C4-2B (cell line): ENCODE measurements around the gene NBDY.

Experiments
- H3K27ac ChIP-seq: fragments of 450-650 bp; 2 replicates; pipeline ENCODE4 v1.5.1; 2017
- CTCF ChIP-seq: fragments of 450-650 bp; conservative IDR thresholded peaks from 2 replicates; pipeline ENCODE4 v1.5.1; 2017; ENCODE audit warnings: mild to moderate bottlenecking
- ZFX ChIP-seq: fragments of 450-650 bp; IDR thresholded peaks from 2 replicates; pipeline ENCODE4 v1.6.1; 2017

Gene NBDY

GRCh38 chrX:56782352-56782751 is 53.3 kb downstream of the NBDY start:
- H3K27ac ChIP-seq = no peak overlapping the region
- TF ChIP-seq ZFX (no peak), CTCF (no peak)

GRCh38 chrX:56782791-56783449 is 53.9 kb downstream of the NBDY start:
- H3K27ac ChIP-seq = no peak overlapping the region
- TF ChIP-seq ZFX (no peak), CTCF (no peak)

- no peak overlapping the region for H3K27ac ChIP-seq
Observed at GRCh38 chrX:56783450-56783831, 54.4 kb downstream of the NBDY start.

GRCh38 chrX:56783996-56784620 is 55.1 kb downstream of the NBDY start:
- TF ChIP-seq ZFX = no peak
- TF ChIP-seq CTCF = no peak
- H3K27ac ChIP-seq = no peak overlapping the region

More at GRCh38 chrX:56783450-56783831, 54.4 kb downstream of the NBDY start:
- TF ChIP-seq ZFX (no peak), CTCF (no peak)

- H3K27ac ChIP-seq = no peak overlapping the region
- TF ChIP-seq CTCF = no peak
- no peak for TF ChIP-seq ZFX
Observed at GRCh38 chrX:56784666-56785065, 55.6 kb downstream of the NBDY start.

- H3K27ac ChIP-seq = no peak overlapping the region
- TF ChIP-seq ZFX (no peak), CTCF (no peak)
Observed at GRCh38 chrX:56785442-56785841, 56.4 kb downstream of the NBDY start.

GRCh38 chrX:56786889-56787733 is 58.1 kb downstream of the NBDY start:
- TF ChIP-seq ZFX (no peak), CTCF (no peak)
- H3K27ac ChIP-seq = no peak overlapping the region
